Hippocampal formation (tissue), 2 donors: ENCODE measurements around the gene ALKBH4.
A peak's percentile ranks its signal among the peaks of the same experiment; 100 is the strongest.
"Not testable (repeated sequence)": the region's sequence is repeated elsewhere in the genome, so short reads cannot be mapped to it uniquely, and the experiment has no call there.

Experiments used
- DNase-seq, 2 donors: peaks; one replicate each; lab custom pipeline; 2025; lab: John Stamatoyannopoulos, UW

Gene ALKBH4

GRCh38 chr7:102464577-102465280 lies at the start of gene ALKBH4, which contains the start of gene LRWD1:
Gene ALKBH4, minus strand, starts transcription at chr7:102464863. Its CDS starts 27 bp downstream, at chr7:102464836.
Gene LRWD1, plus strand, starts transcription at chr7:102464984. Its CDS starts 97 bp downstream, at chr7:102465081.
- DNase-seq: peak; percentile 85 to 88

GRCh38 chr7:102512642-102513221 lies 48.1 kb upstream of the ALKBH4 start:
- not testable (repeated sequence) for DNase-seq

GRCh38 chr7:102511860-102512522 lies 47.3 kb upstream of the ALKBH4 start:
- not testable (repeated sequence) for DNase-seq

GRCh38 chr7:102510575-102510974 lies 45.9 kb upstream of the ALKBH4 start:
- not testable (repeated sequence) for DNase-seq

- not testable (repeated sequence) for DNase-seq
These were observed 42.9 kb upstream of the ALKBH4 start for GRCh38 chr7:102507410-102508088.

- not testable (repeated sequence) for DNase-seq
These were observed 40.9 kb upstream of the ALKBH4 start for GRCh38 chr7:102505298-102506185.

- not testable (repeated sequence) for DNase-seq
These were observed 38.5 kb upstream of the ALKBH4 start for GRCh38 chr7:102503141-102503540.

DNA sequence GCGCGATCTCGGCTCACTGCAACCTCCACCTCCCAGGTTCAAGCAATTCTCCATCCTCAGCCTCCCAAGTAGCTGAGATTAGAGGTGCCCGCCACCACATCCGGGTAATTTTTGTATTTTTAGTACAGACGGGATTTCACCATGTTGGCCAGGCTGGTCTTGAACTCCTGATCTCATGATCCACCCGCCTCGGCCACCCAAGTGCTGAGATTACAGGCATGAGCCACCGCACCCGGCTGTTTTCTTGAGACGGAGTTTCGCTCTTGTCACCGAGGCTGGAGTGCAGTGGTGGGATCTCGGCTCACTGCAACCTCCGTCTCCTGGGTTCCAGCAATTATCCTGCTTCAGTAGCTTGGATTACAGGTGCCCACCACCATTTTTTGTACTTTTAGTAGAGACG lies 33.7 kb upstream of the ALKBH4 start:
- not testable (repeated sequence) for DNase-seq

DNA sequence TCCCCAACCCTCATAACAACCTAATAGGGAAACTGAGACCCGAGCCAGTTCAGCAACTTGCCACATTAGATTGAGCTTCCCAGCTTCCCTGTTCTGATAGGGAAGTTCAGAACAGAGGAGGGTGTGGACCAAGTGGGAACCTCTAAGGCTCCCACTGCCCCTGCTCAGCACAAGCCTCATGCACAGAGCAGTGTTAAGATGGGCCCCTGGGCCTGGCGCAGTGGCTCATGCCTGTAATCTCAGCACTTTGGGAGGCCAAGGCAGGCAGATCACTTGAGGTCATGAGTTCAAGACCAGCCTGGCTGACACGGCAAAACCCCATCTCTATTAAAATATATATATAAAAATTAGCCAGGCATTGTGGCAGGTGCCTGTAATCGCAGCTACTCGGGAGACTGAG lies 32.6 kb upstream of the ALKBH4 start:
- not testable (repeated sequence) for DNase-seq

GRCh38 chr7:102496861-102497260 lies 32.2 kb upstream of the ALKBH4 start:
- DNase-seq: not testable (repeated sequence)

- DNase-seq: not testable (repeated sequence)
These were observed 29.9 kb upstream of the ALKBH4 start for GRCh38 chr7:102494473-102495149.

DNA sequence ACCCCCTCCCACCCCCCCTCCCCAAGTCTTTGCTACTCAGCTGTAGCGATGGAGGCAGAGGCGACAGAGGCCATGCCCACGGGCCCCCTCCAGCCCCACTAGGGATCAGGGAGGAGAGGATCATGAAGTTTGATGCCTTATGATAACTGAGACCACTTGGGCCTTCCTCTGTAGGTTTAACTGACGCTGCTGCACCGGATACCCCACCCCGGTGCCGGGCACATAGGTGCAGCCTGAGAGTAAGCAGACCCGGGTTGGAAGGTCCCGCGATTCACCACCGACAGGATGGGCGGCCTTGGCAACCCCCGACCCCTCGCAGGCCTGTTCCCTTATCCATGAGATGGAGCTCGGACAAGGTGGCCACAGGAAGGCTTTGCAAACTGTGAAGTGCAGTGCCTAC lies 29.4 kb upstream of the ALKBH4 start:
- DNase-seq: not testable (repeated sequence)

DNA sequence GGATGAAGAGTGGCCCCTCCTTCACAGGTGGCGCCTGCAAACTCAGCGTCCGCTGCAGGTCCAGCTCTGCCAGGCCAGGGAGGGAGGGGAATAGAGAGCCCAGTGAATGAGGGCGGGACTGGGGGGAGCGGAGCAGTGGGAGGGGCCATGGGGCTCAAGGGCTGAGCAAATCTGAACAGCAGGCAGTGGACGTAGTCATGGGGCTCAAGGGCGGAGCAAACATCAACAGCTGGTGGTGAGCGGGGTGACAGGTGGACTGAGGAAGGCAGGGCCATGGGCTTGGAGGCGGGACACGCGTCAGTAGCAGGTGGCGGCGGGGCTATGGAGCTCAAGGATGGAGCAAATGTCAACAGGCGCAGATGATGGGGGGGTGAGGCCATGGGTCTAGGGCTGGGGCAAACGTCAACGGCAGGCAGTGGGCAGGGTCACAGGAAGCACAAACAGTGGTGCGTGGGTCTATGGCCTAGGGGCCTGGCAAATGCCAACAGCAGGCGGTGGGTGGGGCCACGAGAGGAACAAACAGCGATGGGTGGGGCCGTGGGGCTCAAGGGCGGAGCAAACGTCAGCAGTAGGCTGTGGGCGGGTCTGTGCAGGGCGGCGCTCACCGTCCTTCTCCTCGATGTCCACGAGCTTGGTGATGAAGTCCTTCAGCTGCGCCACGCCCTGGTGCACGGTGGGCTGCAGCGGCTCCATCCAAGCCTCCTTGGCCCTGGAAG lies 28.7 kb upstream of the ALKBH4 start:
- not testable (repeated sequence) for DNase-seq

DNA sequence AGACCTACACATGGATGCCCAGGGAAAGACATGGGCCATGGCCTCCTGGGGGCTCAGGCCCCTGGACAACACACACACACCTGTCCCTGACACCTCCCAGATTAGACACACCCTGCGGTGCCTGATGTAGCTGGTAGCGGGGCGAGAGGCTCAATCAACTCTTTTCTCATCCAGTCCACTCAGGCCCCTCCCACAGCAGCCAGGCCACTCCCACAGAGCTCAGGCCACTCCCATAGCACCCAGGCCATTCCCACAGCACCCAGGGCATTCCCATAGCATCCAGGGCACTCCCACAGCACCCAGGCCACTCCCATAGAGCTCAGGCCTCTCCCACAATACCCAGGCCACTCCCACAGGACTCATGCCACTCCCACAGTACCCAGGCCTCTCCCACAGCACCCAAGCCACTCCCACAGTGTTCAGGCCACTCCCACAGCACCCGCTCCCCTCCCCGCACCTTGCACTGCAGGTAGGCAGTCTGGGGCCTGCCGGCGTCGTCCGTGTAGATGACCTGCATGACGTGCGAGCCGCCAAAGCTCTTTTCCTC lies 25.9 kb upstream of the ALKBH4 start:
- not testable (repeated sequence) for DNase-seq

DNA sequence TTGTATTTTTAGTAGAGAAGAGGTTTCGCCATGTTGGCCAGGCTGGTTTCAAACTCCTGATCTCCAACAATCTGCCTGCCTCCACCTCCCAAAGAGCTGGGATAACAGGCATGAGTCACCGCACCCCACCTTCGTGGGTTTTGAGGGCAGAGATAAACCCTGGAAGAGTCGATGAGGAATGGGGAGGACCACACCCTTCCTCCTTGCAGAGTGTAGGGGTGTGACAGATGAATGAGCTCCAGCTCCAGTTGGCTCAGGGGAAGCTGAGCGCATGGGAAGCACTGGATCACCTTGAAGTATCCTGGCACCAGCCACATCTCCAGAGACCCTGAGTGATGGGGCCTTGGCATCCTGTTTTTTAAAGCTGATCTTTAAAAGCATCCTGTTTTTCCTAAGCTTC lies 19.7 kb upstream of the ALKBH4 start:
- DNase-seq: not testable (repeated sequence)

DNA sequence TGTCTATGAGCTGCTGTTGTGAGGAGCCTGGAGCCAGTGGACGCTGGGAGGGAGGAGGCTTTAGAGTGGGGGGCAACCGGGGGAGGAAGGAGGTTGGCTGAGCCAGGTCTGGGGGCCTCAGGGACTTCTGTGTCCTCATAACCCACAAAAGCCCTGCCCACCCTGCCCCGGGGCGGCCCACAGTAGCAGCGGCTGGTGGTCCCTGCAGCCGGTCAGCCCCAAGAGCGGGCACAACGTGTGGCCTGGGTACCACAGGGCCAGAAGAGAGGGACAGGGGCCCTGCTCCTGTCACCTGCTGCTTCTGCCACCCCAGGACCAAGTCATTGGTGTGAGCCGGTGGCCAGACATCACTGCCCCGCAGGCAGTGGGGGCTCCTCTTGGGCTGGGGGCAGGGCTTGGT lies 17.3 kb upstream of the ALKBH4 start:
- DNase-seq: not testable (repeated sequence)

DNA sequence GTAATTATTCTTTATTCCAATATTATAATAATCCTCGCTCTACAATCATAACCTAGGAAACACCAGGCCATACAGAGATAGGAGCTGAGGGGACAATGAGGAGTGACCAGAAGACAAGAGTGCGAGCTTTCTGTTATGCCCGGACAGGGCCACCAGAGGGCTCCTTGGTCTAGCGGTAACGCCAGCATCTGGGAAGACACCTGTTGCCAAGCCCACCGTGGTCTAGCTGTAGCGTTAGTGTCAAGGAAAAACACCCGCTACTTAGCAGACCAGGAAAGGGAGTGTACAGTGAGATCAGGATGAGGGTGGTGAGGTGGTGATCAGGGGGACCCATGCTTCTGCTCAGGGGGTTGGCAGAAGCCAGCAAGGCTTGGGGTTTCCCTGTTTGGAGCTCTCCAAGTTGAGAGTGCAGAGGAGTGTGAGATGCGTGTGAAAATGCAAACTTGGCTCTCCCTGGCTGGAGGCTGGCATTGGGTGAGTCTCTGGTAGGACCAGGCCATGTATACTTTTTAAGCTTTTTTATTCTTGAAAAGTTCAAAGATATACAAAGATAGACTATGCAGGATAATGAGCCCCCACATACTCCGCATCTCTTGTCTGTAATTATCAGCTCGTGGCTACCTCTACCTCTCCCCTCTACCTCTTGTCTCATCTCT lies 15.4 kb upstream of the ALKBH4 start:
- DNase-seq: not testable (repeated sequence)

GRCh38 chr7:102479209-102479584 lies 14.5 kb upstream of the ALKBH4 start:
- DNase-seq: not testable (repeated sequence)
